ENCODE measurements around the gene SLC7A6.

Gene SLC7A6

GRCh38 chr16:68232335-68232734 lies 32.0 kb upstream of the SLC7A6 start:
- H3K36me3 ChIP-seq (ENCODE audit: control insufficient read depth, insufficient read depth, low read length) = no peaks in the 10 kb centered on the region; the same call in 1 of the 2 replicates
- TF ChIP-seq CTCF (IDR thresholded peaks at IDR 0.05; ENCODE audit: insufficient read depth, low read length, poor library complexity, severe bottlenecking) = no peak

GRCh38 chr16:68233085-68233834 lies 31.1 kb upstream of the SLC7A6 start:
- Histone ChIP-seq H3K4me3 (replicated peaks; ENCODE audit: low read depth, low read length) (no peak overlapping the region), H3K27me3 (replicated peaks; ENCODE audit: control insufficient read depth, insufficient read depth, low read length) (no peaks in the 10 kb centered on the region), H3K36me3 (ENCODE audit: control insufficient read depth, insufficient read depth, low read length) (no peaks in the 10 kb centered on the region; the same call in 1 of the 2 replicates)
- no peak for TF ChIP-seq CTCF (IDR thresholded peaks at IDR 0.05; ENCODE audit: insufficient read depth, low read length, poor library complexity, severe bottlenecking)
- no peak for DNase-seq (ENCODE audit: extremely low read depth, insufficient read length)

More at GRCh38 chr16:68232335-68232734, 32.0 kb upstream of the SLC7A6 start:
- DNase-seq (ENCODE audit: extremely low read depth, insufficient read length) = no peak
- no peak overlapping the region for H3K4me3 ChIP-seq (replicated peaks; ENCODE audit: low read depth, low read length)
- H3K27me3 ChIP-seq (replicated peaks; ENCODE audit: control insufficient read depth, insufficient read depth, low read length) = no peaks in the 10 kb centered on the region

- Histone ChIP-seq H3K36me3 (ENCODE audit: control insufficient read depth, insufficient read depth, low read length) (no peaks in the 10 kb centered on the region; the same call in 1 of the 2 replicates), H3K4me3 (replicated peaks; ENCODE audit: low read depth, low read length) (no peak overlapping the region), H3K27me3 (replicated peaks; ENCODE audit: control insufficient read depth, insufficient read depth, low read length) (no peaks in the 10 kb centered on the region)
- DNase-seq (ENCODE audit: extremely low read depth, insufficient read length) = no peak
- TF ChIP-seq CTCF (IDR thresholded peaks at IDR 0.05; ENCODE audit: insufficient read depth, low read length, poor library complexity, severe bottlenecking) = no peak
These were observed 30.5 kb upstream of the SLC7A6 start for GRCh38 chr16:68233835-68234187.

GRCh38 chr16:68234188-68235107 lies 29.9 kb upstream of the SLC7A6 start:
- no peak for DNase-seq (ENCODE audit: extremely low read depth, insufficient read length)
- H3K36me3 ChIP-seq (ENCODE audit: control insufficient read depth, insufficient read depth, low read length) = no peaks in the 10 kb centered on the region; the same call in 1 of the 2 replicates
- H3K4me3 ChIP-seq (replicated peaks; ENCODE audit: low read depth, low read length) = no peak overlapping the region
- no peak for TF ChIP-seq CTCF (IDR thresholded peaks at IDR 0.05; ENCODE audit: insufficient read depth, low read length, poor library complexity, severe bottlenecking)
- H3K27me3 ChIP-seq (replicated peaks; ENCODE audit: control insufficient read depth, insufficient read depth, low read length) = no peaks in the 10 kb centered on the region

GRCh38 chr16:68235108-68235886 lies 29.0 kb upstream of the SLC7A6 start:
- Histone ChIP-seq H3K27me3 (replicated peaks; ENCODE audit: control insufficient read depth, insufficient read depth, low read length) (no peaks in the 10 kb centered on the region), H3K4me3 (replicated peaks; ENCODE audit: low read depth, low read length) (no peak overlapping the region), H3K36me3 (ENCODE audit: control insufficient read depth, insufficient read depth, low read length) (no peaks in the 10 kb centered on the region; the same call in 1 of the 2 replicates)
- DNase-seq (ENCODE audit: extremely low read depth, insufficient read length) = no peak
- TF ChIP-seq CTCF (IDR thresholded peaks at IDR 0.05; ENCODE audit: insufficient read depth, low read length, poor library complexity, severe bottlenecking) = no peak

All from GM06990 (cell line).